Activated CD4-positive, alpha-beta T cell treated with anti-CD3 and anti-CD28 coated beads, Interleukin-2, amount 50 U/mL, for 48 hours (primary cell): ENCODE results near the gene NOC2L.

Source experiments
- DNase-seq, 2 experiments: peaks; one replicate each; pipeline ENCODE4 v3.0.0-alpha.2; 2020

The NOC2L gene

GRCh38 chr1:913491-914130 lies 45.4 kb downstream of the NOC2L start:
- DNase-seq = no peak

DNA sequence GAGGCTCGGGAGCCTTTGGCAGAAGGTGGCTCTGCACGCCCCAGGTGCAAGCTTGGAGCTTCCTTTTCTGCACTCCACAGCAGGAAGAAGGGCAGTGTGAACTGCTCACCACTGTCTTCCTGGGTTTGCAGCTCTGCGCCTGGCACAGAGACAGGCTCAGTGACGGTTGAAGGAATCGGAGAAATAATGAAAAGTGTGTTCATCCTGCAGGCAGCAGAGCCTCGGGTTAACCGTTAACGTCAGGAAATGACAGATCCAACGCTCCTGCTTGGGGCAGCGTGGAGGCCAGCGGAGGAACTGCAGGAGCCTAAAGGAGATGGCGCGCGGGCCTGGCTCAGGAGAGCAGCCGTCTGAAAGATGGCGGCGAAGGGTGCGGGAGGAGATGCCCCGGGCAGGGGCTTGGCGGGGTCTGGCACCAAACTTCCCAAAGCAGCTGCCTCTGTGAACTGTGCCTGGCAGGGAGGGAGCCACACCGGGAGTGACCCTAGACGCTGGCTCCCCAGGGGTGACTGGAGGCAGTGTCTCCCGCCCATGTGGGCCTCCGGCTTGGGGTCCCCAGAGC lies 46.2 kb downstream of the NOC2L start:
- DNase-seq = no peak

DNA sequence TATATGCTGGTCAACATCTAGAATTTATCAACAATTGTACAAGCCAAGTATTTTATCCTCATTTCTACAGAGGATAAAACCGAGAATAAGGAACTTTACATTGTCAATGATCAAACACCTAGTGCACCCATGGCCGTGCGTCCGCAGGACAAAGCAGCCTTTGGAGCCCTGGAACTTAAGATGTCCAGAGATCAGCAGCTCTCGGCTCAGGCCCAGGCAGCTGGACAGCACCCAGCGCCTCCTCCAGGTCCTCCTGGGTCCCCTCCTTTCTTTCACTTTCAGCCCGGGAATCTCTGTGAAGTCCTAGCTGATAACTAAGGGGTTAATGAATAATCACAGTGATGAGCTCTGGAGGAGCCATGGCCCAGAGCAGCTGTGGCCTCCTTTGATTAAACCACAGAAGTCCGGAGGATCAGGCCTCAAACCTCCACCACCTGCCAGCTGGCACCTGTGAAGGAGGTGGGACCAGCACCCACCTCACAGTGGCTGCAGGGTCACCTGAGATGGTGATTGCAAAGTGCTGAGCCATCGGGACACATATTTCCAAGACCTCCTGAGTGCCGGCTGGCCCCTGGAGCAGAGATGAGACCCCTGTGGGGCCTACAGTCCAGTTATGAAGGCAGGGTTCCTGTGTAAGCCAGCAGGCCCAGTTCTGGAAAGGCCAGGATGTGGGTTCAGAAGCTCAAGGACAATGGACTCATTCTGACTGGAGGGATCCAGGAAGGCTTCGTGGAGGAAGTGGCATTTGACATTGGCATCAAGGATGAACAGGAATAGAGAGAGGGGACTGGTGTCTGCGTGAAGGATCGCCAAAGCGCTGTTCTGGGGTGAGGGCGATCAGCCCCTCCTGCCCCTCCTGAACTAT lies 46.9 kb downstream of the NOC2L start:
- DNase-seq = no peak

GRCh38 chr1:910881-911721 lies 48.0 kb downstream of the NOC2L start:
- no peak for DNase-seq

GRCh38 chr1:910311-910880 lies 48.7 kb downstream of the NOC2L start:
- DNase-seq = peak in 1 of 2 experiments; percentile 2

DNA sequence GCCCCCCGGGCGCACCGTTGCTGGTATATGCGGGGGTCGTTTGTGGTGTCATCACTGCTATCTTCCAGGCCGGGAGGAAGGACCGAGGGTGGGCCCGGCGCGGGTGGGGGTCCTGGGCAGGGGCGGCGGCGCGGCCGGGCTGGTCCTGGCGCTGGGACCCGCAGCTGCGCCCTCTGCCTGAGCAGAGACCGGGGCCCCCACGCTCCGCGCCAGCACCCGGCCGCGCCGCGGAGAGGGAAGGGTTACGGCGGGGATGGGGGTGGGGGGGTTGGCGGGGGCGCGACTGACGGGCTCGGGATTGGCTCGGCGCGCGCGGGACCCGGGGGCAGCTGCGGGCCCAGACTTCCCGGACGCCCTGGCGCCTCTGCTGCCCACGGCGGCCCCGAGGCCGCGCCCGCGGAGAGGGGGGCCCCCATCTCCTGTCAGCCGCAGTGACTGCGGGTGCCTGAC lies 49.2 kb downstream of the NOC2L start:
- DNase-seq = peak in 1 of 2 experiments; percentile 1

- DNase-seq = no peak
Measured at GRCh38 chr1:908661-909060, 50.4 kb downstream of the NOC2L start.

DNA sequence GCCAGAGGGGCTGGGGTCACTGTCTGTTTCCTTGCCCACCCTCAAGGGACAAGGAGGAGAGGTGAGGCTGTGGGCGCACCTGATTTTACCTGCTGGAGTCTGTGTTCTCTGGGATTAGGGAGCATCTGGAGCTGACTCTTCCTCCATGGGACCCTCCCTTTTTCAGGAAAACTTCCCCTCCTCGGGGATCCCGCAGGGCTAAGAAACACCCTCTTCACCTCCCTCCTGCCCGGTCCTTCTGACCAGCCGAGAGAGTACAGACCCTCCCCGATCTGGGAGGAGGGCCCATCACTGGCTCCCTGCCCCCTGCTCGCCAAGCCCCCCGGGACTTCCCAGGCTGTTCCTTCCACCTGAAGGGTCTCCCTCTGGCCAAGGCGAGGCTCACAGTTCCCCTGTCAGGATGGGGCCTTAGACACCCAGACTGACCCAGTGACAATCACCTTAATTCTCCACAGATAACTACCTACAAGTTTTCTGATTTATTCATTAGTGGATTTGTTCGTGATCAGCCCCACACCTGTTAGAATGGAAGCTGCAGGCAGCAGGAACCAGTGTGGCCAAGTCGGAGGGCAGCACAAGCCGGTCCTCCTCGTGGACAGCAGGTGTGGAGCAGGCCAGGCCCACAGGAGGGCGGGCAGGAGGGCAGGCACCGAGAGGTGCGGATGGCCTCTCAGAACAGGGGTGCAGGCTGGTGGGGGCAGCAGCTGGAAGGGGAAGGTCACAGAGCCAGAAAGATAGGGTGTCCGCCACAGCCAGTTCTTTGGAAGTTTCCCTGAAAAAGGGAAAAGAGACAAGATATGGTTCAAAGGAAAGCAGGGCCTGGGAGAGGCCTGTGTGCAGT lies 51.2 kb downstream of the NOC2L start:
- DNase-seq = peak in 1 of 2 experiments; percentile 3

DNA sequence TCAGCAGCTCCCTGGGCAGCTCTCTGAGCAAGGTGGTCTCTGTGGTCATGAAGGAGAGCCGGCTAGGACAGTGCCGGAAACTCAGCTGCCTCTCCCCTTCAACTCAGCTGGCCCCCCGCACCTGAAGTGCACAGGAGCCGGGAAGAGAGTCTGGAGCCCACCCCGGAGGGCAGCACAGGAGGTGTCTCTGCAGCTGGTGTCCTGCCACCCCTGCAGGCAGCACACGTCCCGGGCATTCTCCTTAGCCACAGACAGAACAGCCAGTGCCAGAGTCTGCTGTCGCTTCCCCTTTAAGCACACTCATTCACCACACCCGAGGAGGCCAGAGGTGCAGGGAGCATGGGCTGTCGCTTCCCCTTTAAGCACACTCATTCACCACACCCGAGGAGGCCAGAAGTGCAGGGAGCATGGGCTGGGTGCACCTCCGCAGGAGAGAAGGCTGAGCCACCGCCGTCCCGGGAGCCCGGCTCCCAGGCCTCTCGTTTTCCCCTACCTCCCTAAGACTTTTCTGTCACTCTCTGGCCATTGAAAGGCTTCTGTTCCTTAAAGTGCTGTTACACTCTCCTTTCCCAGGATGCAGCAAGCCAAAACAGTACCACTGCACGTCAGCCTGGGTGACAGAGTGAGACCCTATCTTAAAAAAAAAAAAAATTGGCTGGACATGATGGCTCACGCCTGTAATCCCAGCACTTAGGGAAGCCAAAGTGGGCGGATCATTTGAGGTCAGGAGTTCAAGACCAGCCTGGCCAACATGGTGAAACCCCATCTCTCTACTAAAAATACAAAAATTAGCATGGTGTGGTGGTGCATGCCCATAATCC lies 52.2 kb downstream of the NOC2L start:
- no peak for DNase-seq

GRCh38 chr1:905811-906599 lies 53.1 kb downstream of the NOC2L start:
- DNase-seq = no peak

- peak in 1 of 2 experiments; percentile 26 for DNase-seq
Measured at GRCh38 chr1:905071-905749, 53.8 kb downstream of the NOC2L start.

DNA sequence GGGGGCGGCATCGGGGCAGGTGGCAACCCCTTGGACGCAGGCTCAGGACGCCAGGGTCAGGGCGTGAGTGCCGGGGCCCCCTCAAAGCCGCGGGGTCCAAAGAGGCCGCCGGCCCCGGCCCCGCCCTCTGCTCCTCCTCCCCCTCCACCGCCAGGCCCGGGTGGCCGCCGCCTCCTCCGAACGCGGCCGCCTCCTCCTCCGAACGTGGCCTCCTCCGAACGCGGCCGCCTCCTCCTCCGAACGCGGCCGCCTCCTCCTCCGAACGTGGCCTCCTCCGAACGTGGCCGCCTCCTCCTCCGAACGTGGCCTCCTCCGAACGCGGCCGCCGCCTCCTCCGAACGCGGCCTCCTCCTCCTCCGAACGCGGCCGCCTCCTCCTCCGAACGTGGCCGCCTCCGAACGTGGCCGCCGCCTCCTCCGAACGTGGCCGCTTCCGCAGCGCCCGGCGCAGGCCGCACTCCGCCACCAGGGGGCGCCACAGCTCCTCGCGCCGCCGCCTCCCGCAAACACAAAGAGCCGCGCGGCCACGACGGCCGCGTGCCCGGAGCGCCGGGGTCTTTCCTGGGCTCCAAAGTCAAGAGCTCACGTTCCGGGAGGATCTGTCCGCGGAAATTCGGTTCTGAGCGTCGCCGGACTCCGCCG lies 54.6 kb downstream of the NOC2L start:
- peak; percentile 84 to 87 for DNase-seq

GRCh38 chr1:903721-904271 lies 55.3 kb downstream of the NOC2L start:
- no peak for DNase-seq

DNA sequence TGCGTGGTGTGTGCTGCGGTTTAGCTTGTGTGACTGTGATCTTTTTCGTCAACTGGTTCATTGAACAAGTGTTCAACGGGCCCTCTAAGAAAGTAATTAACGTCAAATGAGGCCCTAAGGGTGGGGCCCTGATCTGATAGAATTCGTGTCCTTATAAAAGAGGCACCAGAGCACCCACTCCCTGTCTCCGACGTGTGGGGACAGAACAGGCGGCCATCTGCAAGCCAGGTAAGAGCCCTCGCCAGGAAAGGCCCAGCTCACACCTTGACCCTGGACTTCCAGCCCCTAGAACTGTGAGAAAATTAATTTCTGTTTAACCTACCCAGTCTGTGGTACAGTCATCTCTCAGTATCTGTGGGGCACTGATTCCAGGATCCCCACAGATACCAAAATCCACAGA lies 55.8 kb downstream of the NOC2L start:
- DNase-seq = no peak

DNA sequence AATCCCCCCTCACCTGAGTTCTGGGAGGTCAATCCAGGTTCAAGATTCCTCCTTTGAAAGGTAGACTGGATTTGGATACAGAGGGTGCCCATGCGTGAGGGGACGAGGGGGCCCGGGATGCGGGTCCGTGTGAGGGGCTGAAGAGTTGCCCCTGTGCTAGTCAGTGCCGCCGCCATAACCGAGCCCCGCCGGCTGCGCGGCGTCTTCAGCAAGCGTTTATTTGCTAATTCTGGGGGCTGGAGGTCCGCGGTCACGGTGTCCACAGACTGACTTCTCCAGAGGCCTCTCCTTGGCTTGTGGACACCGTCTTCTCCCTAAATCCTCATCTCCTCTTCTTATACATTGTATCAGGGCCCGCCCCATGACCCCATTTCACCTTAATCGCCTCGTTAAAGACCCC lies 56.3 kb downstream of the NOC2L start:
- DNase-seq = no peak

DNA sequence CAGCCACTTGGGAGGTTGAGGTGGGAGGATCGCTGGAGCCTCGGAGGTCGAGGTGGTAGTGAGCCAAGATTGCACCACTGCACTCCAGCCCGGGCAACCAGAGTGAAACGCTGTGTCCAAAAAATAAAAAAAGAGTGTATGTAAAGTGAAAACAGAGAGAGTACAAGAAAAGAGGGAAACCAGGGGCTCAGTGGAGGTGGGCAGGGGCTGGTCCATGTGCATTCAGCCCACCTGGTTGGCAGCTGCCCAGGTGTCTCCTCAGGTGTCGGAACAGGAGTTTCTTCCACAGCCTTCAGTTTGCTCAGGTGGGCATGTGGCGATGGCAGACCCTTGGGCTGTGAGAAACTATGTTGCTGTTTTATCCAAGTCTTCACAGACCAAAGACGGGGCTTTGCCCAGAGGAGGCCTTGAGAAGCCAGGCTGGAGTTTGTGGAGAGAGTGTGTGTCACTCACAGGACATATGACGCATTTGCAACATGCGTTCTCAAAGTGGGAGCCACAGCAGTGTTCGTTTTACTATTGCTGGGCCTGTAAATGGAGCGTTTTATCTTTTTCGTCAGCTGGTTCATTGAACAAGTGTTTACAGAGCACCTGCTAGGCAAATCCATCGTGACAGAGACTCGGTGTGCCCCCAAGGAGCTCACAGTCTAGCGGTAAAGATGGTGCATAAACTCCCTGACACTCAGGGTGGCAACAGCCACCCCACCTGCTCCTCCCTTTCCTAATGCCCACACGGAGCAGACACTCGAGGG lies 57.8 kb downstream of the NOC2L start:
- DNase-seq = no peak

- no peak for DNase-seq
Measured at GRCh38 chr1:899636-900317, 59.3 kb downstream of the NOC2L start.
